ENCODE data around the gene HSD11B1. TPM values are rescaled to one million over a fixed set of nuclear protein-coding genes. Genes with fewer than 3 reads are reported as not detected.
A peak's percentile ranks its signal among the peaks of the same experiment; 100 is the strongest.

Gene HSD11B1
- total RNA-seq, 1 donor from 2014 or later = not detected

DNA sequence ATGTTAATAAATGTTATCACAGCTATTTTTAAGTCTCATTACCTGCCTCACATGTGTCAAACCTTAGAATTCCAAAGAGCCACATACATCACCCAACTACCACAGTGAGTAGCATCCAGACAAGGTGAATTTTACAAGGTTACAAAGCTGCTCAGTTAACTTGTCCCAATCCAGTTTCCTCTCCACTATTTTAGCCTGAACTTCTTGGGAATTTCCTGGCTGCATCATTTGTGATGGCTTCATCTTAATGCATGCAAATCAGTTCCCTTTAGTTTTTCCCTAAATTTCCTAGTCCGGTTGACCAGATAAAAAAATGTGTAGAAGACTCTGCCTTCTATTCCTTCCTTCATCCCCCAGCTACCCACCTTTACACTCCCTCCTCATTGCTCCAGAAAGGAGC is 50.6 kb downstream of the HSD11B1 start:
- H3K9me3 Mint-ChIP-seq = no peaks in the 10 kb centered on the region
- no peaks in the 10 kb centered on the region for H3K36me3 Mint-ChIP-seq (ENCODE audit: low read depth)
- TF ChIP-seq, protein P1, sequence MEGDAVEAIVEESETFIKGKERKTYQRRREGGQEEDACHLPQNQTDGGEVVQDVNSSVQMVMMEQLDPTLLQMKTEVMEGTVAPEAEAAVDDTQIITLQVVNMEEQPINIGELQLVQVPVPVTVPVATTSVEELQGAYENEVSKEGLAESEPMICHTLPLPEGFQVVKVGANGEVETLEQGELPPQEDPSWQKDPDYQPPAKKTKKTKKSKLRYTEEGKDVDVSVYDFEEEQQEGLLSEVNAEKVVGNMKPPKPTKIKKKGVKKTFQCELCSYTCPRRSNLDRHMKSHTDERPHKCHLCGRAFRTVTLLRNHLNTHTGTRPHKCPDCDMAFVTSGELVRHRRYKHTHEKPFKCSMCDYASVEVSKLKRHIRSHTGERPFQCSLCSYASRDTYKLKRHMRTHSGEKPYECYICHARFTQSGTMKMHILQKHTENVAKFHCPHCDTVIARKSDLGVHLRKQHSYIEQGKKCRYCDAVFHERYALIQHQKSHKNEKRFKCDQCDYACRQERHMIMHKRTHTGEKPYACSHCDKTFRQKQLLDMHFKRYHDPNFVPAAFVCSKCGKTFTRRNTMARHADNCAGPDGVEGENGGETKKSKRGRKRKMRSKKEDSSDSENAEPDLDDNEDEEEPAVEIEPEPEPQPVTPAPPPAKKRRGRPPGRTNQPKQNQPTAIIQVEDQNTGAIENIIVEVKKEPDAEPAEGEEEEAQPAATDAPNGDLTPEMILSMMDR (conservative IDR thresholded peaks at IDR 0.05) = no peak
- H3K4me3 Mint-ChIP-seq = no peak overlapping the region
- no peak for DNase-seq (ENCODE audit: low read depth, low spot score)
- H3K4me1 Mint-ChIP-seq = no peaks in the 10 kb centered on the region
- peaks cover 32% of the 10 kb centered on the region for H3K27me3 Mint-ChIP-seq (ENCODE audit: low read depth)
- H3K27ac Mint-ChIP-seq (ENCODE audit: unreplicated experiment) = no peak overlapping the region

DNA sequence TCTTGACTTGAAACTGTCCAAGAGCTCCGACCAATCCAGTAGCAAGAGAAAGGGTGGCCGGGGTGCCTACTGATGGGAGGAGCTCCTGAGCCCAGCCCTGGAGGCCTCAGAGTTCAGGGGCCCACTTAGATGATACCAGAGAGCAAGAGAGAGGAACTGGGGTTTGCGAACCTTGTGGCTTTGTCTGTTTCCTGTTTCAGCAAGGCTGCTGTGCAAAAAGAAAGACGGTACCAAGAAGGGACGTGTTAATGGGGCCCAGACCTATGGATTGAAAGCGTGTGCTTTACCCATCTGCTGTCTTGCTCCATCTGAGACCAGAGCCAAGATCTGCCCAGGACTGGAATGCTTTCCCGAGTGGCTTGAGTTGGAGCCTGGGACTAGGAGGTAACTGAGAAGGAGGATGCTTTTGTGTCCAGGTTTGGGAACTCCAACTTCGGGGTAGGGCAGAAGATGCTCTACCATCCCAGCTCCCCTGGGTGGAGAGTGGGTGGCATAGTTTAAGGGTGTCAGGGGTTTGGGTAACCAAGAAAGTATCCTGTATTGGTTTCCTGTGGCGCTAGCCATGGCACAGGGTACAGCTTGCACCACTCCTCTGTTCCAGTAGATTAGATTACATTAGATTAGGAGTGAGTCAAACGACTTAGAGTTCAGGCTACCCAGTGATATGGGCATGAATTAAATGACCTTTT is 51.4 kb downstream of the HSD11B1 start, which contains the start of gene TRAF3IP3:
Gene TRAF3IP3, plus strand, starts transcription at position 128 of the 689 bp plus-strand sequence. CDS start 3,987 bp downstream, outside the sequence.
- Mint-ChIP-seq H3K4me3 (no peak within 1 kb of the TSS), H3K27me3 (ENCODE audit: low read depth) (peaks cover 30% of the 10 kb centered on the region), H3K27ac (ENCODE audit: unreplicated experiment) (no peak within 1 kb of the TSS), H3K9me3 (no peaks in the 10 kb centered on the region), H3K4me1 (no peaks in the 10 kb centered on the region), H3K36me3 (ENCODE audit: low read depth) (no peaks in the 10 kb centered on the region)
- DNase-seq (ENCODE audit: low read depth, low spot score) = no peak
- TF ChIP-seq, protein P1 (conservative IDR thresholded peaks at IDR 0.05) = no peak

DNA sequence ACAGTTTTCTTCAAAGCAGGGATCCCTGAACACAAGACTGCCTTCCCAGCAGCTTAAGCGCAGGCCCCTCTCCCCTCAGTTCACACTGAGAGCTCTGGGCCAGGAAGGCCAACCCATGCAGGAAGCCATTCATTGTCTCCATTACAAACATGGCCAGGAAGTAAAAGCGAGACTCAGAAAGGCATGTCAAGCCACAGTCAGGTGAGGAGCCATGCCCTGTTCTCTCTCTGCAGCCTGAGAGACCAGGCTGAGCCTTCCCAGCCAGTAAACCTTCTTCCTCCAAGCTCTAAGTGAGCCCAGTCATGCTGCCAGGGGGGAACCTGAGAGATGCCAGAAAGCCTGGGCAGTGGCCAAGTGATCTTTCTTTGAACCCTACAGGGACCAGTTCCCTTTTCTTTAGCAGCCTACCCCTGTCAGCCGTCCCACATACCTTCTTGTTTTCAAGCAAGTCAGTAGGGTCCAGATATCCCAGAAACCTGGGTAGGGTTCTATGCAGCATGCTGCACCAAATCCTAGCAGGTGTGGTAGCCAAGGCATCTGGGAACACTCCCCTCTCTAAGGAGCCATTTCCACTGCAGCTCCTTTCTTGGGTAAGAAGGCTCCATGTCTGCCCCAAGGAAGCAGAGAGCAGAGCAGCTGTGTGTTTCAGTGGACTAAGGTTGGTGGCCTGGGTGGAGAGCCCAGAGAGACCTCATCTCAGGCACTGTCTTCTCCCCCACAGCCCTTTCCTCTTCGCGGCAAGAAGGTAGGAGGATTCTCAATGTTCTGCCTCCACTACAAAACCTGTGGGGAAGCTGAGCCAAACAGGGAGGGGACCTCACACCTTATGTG is 52.2 kb downstream of the HSD11B1 start:
- no peak overlapping the region for H3K4me3 Mint-ChIP-seq
- H3K9me3 Mint-ChIP-seq = no peaks in the 10 kb centered on the region
- peaks cover 27% of the 10 kb centered on the region for H3K27me3 Mint-ChIP-seq (ENCODE audit: low read depth)
- TF ChIP-seq, protein P1 (conservative IDR thresholded peaks at IDR 0.05) = no peak
- DNase-seq (ENCODE audit: low read depth, low spot score) = no peak
- H3K36me3 Mint-ChIP-seq (ENCODE audit: low read depth) = no peaks in the 10 kb centered on the region
- H3K4me1 Mint-ChIP-seq = no peaks in the 10 kb centered on the region
- H3K27ac Mint-ChIP-seq (ENCODE audit: unreplicated experiment) = no peak overlapping the region

DNA sequence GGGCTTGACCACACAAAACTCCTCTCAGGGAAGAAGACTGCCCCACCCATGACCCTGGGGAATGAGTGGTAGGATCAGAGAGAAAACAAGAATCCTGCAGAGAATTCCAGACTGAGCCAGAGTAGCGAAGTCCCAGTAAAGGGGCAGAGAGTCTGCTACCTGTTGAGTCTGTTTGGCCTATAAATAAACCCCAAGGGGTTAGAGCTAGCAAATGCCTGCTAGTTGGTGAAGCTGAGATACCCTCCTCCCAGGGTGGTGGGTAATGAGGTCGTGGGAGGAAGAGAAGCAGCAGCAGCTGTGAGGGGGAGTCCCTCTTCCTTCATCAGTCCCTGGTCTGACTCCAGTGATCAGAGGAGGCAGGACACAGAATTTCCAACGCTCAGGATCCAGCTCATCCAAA is 53.8 kb downstream of the HSD11B1 start:
- TF ChIP-seq, protein P1 (conservative IDR thresholded peaks at IDR 0.05) = no peak

DNA sequence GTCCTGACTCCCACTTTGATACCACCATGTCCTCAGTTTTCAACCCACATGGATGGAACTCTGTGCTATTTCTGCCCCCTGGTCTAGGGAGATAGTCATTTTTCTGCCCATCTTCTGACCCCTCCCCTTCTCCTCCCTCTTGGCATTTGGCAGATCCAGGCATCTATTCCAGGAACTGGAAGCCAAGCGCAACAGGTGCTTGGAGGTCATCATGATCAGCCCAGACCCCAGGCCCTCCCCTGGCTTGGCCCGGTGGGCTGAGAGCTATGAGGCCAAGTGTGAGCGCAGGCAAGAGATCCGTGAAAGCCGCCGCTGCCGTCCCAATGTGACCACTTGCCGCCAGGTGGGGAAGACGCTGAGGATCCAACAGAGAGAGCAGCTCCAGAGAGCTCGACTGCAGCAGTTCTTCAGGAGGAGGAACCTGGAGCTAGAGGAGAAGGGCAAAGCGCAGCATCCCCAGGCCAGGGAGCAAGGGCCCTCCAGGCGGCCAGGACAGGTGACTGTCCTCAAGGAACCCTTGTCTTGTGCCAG is 55.2 kb downstream of the HSD11B1 start:
- Mint-ChIP-seq H3K9me3 (no peaks in the 10 kb centered on the region), H3K27me3 (ENCODE audit: low read depth) (peaks cover 34% of the 10 kb centered on the region), H3K4me1 (no peaks in the 10 kb centered on the region), H3K36me3 (ENCODE audit: low read depth) (no peaks in the 10 kb centered on the region), H3K4me3 (no peak overlapping the region), H3K27ac (ENCODE audit: unreplicated experiment) (no peak overlapping the region)
- TF ChIP-seq, protein P1 (conservative IDR thresholded peaks at IDR 0.05) = no peak
- DNase-seq (ENCODE audit: low read depth, low spot score) = no peak

More for the DNA sequence above, 53.8 kb downstream of the HSD11B1 start:
- Mint-ChIP-seq H3K4me1 (no peaks in the 10 kb centered on the region), H3K9me3 (no peaks in the 10 kb centered on the region), H3K27ac (ENCODE audit: unreplicated experiment) (peak overlapping the region; percentile 78), H3K36me3 (ENCODE audit: low read depth) (no peaks in the 10 kb centered on the region), H3K4me3 (no peak overlapping the region), H3K27me3 (ENCODE audit: low read depth) (peaks cover 36% of the 10 kb centered on the region)
- no peak for DNase-seq (ENCODE audit: low read depth, low spot score)
